ENCODE results near the gene HDAC9.

HDAC9 gene

DNA sequence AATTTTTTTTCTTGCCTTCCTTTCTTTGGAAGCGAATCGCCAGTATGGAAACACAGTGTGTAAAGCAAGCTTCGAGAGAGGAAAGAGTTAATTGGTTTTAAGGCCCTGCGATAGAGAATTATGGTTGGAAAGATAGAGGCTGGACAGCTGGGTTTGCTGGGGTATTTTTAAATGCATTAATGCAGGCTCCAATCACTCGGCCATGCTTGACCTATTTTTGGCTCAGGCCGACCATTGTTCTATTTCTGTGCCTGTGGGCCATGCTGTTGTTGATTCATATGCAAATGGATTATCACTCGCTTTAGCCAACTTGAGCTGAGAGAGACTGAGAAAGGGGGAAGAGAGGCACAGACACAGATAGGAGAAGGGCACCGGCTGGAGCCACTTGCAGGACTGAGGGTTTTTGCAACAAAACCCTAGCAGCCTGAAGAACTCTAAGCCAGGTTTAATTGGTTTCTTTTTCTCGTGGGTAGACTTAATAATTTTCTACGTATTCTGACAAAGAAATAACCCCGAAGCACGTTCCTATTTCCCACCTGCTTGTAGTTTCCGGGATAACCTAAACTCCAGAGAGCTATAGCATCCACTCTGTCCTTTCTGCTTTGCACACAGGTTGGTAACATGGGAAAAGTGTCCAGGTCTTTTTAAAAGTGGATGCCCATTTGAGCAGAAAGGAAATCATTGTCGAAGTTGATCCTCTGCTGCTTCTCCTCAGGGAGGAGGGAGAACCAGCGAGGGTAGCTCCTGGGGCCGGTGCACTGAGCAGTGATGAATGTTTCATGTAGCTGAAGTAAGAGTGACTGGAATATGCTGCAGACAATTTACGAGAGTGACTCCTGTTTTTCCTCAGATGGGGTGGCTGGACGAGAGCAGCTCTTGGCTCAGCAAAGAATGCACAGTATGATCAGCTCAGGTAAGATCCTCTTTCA lies at the start of gene HDAC9:
Gene HDAC9, plus strand, starts transcription at position 338 of the 929 bp plus-strand sequence. Its CDS starts 554 bp downstream, at position 892.
- Mint-ChIP-seq H3K4me1 (ENCODE audit: low read depth) (peaks cover 25% of the 10 kb centered on the region), H3K36me3 (ENCODE audit: low read depth) (peaks cover 3% of the 10 kb centered on the region), H3K27ac (peak within 1 kb of the TSS; percentile 74), H3K27me3 (peaks cover 4% of the 10 kb centered on the region), H3K4me3 (peak within 1 kb of the TSS; percentile 73), H3K9me3 (no peaks in the 10 kb centered on the region)

DNA sequence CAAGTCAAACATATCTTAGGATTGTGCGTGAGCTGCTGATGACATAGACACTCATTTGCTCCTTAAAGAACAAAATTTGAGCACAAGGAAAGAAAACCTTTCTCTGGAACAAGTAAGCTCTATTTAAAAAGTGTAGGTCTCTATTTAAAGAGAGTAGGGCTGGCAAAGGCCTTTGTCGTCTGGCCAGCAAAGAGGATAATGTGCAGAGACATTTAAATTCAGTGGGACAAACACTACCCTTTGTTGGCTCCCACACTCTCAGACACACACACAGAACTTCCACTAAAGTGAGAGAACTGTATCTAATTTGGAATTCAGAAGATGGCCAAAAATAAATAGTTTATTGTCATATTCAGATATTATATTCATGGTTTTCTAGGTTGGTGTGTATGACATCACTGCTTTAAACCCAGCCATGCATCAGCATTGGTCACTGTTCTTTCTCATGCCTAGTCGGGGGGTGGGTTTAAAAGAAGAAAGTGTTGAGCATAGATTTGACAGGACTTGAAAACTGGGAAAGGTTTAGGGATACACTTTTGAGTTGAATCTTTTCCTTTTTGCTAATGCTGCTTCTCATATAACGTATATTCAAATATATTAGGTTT lies 49.5 kb upstream of the HDAC9 start:
- no peak overlapping the region for H3K4me3 Mint-ChIP-seq
- H3K4me1 Mint-ChIP-seq (ENCODE audit: low read depth), result no peaks in the 10 kb centered on the region
- no peaks in the 10 kb centered on the region for H3K36me3 Mint-ChIP-seq (ENCODE audit: low read depth)
- H3K9me3 Mint-ChIP-seq, result no peaks in the 10 kb centered on the region
- H3K27me3 Mint-ChIP-seq, result no peaks in the 10 kb centered on the region
- no peak overlapping the region for H3K27ac Mint-ChIP-seq

DNA sequence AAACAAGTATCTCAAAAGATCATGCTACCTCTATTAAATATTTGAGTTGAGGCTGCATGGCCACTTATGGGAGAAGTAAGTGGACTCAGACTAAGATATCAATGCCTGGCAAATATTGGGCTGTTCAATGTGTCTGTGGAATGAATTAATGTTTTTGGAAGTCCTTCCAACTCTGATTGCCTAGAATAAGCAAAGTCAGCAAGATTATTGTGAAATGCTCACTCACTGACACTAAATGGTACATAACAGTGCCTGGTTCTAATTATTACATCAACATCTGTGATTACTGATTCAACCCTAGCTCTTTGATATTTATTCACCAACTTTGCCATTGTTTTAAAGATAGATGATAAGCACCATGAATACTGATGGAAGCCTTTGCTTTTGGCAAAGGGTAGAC lies 45.5 kb upstream of the HDAC9 start:
- H3K27ac Mint-ChIP-seq, result no peak overlapping the region
- H3K36me3 Mint-ChIP-seq (ENCODE audit: low read depth), result no peaks in the 10 kb centered on the region
- no peaks in the 10 kb centered on the region for H3K27me3 Mint-ChIP-seq
- H3K4me1 Mint-ChIP-seq (ENCODE audit: low read depth), result no peaks in the 10 kb centered on the region
- H3K9me3 Mint-ChIP-seq, result no peaks in the 10 kb centered on the region
- H3K4me3 Mint-ChIP-seq, result no peak overlapping the region

DNA sequence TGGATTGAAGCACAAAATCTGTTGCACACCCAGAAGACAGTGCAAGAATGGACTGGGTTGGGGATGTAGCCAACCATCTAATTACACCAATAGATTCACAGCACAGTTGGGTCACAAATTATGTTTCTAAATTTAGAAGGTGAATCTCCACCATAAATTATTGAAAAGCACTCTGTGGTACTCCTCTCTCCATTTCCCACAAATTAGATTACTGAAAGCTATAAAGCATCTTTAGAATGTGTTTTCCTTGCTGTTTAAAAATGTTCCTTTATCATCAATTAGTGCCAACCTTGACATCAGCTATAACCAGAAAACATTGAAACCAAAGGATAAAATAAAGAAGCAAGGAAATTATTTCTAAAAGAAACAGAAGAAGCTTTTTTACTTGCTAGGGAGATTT lies 39.9 kb upstream of the HDAC9 start:
- Mint-ChIP-seq H3K27me3 (no peaks in the 10 kb centered on the region), H3K4me3 (no peak overlapping the region), H3K27ac (no peak overlapping the region), H3K9me3 (no peaks in the 10 kb centered on the region), H3K4me1 (ENCODE audit: low read depth) (peaks cover 3% of the 10 kb centered on the region), H3K36me3 (ENCODE audit: low read depth) (no peaks in the 10 kb centered on the region)

DNA sequence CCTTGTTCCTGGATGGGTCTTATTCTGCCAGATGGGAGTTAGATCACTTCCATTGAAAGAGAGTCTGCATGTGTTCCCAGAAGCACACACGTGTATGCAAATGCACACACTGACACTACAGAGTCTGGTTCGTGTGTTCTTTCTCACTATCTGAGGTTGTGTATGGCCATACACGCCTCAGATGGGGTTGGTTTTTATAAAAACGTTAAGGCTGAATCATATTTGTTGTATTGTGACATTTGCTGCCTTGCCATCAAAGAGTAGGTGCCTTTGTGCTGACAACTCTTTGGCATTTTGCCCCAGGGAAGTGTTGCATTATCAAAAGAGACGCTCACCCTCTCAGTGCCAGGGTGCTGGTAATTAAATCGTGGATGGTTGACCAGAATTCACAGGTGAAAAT lies 37.7 kb upstream of the HDAC9 start:
- no peak overlapping the region for H3K4me3 Mint-ChIP-seq
- no peaks in the 10 kb centered on the region for H3K9me3 Mint-ChIP-seq
- peaks cover 10% of the 10 kb centered on the region for H3K4me1 Mint-ChIP-seq (ENCODE audit: low read depth)
- H3K27me3 Mint-ChIP-seq, result no peaks in the 10 kb centered on the region
- no peaks in the 10 kb centered on the region for H3K36me3 Mint-ChIP-seq (ENCODE audit: low read depth)
- H3K27ac Mint-ChIP-seq, result no peak overlapping the region

DNA sequence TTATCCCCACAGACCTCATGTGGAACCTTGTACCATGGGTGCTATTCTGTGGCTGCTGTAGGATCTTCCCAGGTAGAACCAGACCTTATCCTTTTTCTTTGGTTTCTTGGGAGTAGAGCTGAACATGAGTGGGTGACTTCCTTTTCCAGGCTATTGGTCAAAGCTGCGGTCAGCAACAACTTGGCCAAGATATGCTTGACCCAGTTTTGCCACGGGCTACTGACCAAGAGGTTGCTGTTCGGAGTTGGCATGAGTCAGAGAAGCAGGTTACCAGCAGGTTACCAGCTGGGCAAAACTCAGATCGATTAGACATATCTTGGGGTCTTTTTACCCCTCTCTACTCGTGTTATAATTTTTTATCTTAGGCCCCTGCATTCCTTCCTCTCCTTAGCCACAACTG lies 36.7 kb upstream of the HDAC9 start:
- Mint-ChIP-seq H3K9me3 (no peaks in the 10 kb centered on the region), H3K27ac (no peak overlapping the region), H3K27me3 (no peaks in the 10 kb centered on the region), H3K4me1 (ENCODE audit: low read depth) (peaks cover 10% of the 10 kb centered on the region), H3K4me3 (no peak overlapping the region), H3K36me3 (ENCODE audit: low read depth) (no peaks in the 10 kb centered on the region)

DNA sequence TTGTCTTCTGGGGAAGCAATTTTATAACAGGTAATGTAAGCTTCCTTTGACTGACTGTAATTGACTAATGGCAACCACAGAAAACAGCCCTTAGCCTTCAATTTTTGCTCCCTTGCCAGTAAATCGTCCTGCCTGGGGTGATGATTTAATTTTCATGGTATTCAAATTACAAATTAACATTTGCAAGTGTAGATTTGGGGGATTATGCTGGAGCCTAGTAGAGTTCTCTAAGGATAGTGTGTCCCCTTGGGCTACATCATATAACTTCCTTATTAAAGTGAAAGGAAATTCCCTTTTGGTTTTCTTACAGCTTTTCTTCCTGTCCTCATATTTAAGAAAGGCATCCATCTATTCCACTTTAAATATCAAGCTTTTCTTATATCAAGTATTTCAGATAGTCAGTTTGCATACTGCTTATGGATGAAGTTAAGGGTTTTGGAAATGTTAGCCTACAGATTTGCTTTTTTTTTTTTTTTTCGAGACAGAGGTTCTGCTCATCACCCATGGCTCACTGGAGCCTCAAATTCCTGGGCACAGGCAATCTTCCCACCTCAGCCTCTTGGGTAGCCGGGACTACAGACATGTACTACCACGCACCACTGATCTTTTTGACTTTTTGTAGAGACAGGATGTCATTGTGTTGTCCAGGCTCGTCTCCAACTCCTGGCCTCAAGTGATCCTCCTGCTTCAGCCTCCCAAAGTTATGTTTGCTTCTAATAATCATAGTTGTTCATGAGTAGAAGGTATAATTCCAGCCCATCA lies 35.9 kb upstream of the HDAC9 start:
- Mint-ChIP-seq H3K4me3 (no peak overlapping the region), H3K36me3 (ENCODE audit: low read depth) (no peaks in the 10 kb centered on the region), H3K27ac (no peak overlapping the region), H3K27me3 (no peaks in the 10 kb centered on the region), H3K4me1 (ENCODE audit: low read depth) (peaks cover 10% of the 10 kb centered on the region), H3K9me3 (no peaks in the 10 kb centered on the region)

DNA sequence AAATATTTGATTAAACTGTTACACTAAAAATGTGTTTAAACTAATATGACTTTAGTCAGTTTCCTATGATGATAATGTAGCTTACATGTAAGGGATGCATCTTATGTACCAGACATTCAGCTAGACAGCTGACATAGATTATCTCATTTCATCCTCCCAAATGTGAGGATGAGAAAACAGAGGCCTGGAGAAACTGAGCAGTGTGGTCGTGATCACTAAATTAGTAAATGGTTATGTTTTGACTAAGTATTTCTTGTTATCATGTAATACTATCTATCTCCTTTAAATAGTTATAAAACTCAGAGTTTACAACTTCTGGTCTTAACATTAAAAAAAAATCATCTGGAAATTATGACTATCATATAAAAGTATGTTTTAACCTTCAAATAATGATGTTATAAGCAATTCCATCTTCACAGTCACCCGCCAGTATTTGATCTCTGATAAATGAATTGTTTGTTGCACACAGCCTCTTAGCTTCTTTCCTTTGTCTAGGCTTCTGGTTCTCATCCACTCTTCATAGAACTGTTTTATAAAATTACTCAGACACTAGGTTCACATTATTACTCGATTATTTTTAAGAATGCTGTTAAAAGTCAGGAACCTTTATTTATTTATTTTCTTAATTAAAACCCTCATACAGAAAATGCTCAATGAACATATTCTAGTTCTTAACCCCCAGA lies 33.6 kb upstream of the HDAC9 start:
- no peak overlapping the region for H3K27ac Mint-ChIP-seq
- H3K9me3 Mint-ChIP-seq, result no peaks in the 10 kb centered on the region
- H3K27me3 Mint-ChIP-seq, result no peaks in the 10 kb centered on the region
- H3K4me1 Mint-ChIP-seq (ENCODE audit: low read depth), result peaks cover 10% of the 10 kb centered on the region
- no peak overlapping the region for H3K4me3 Mint-ChIP-seq
- no peaks in the 10 kb centered on the region for H3K36me3 Mint-ChIP-seq (ENCODE audit: low read depth)

DNA sequence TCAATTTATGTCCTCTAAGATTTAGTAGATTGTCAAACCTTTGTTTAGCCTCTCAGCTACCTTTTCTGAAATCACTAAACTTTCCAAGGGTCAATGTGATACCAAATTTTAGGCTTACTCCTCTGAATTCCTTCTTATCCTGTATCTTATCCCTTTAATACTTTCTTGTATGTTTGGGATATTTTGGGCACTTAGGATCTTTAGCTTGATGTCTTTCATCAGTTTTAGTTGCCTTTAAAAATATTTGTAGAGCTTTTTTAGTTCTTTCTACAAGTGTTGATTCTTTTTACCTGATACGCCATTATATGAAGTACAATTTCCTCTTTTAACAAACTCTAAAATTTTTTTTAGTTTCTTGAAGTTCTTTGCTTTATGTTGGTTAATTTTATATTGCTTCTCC lies 30.7 kb upstream of the HDAC9 start:
- Mint-ChIP-seq H3K27me3 (no peaks in the 10 kb centered on the region), H3K27ac (no peak overlapping the region)

DNA sequence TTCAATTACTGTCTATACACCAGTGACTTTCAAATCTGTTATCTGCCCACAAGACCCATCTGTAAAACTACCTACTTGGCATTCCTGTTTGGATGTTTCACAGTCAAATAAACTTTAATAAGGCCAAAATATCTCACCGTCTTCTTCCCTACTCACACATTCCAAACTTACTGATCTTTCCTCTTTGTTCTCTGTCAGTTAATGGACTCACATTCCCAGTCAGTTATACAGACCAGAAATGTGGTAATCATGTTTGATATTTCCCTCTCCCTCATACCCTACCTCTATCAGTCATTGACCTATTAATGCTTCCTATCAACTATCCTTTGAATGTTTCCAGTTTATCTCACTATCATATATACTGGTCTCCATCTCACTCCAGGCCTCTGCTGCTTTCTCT lies 28.5 kb upstream of the HDAC9 start:
- Mint-ChIP-seq H3K4me1 (ENCODE audit: low read depth) (peaks cover 2% of the 10 kb centered on the region), H3K9me3 (no peaks in the 10 kb centered on the region), H3K4me3 (no peak overlapping the region), H3K36me3 (ENCODE audit: low read depth) (no peaks in the 10 kb centered on the region), H3K27me3 (no peaks in the 10 kb centered on the region), H3K27ac (no peak overlapping the region)

More for the DNA sequence above, 30.7 kb upstream of the HDAC9 start:
- no peak overlapping the region for H3K4me3 Mint-ChIP-seq
- peaks cover 7% of the 10 kb centered on the region for H3K4me1 Mint-ChIP-seq (ENCODE audit: low read depth)
- no peaks in the 10 kb centered on the region for H3K36me3 Mint-ChIP-seq (ENCODE audit: low read depth)
- no peaks in the 10 kb centered on the region for H3K9me3 Mint-ChIP-seq

DNA sequence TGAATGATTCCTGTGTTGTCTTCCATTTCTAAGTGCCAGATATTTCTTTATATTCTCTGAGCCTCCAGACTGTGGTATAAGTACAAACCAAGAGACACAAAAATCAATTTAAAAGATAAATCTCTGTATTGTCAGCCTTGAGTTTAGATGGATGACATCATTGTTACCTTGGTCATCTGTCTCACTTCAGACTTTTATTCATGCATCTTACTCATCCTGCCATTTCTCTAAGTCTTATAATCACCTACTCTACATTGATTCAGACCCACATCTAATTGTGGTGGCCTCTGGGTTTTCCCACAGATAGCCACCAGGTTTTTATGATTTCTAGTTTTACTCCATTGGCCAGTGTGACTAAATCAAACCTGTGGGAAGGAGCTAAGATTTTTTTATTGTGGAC lies 26.8 kb upstream of the HDAC9 start:
- Mint-ChIP-seq H3K4me3 (no peak overlapping the region), H3K27ac (no peak overlapping the region), H3K36me3 (ENCODE audit: low read depth) (no peaks in the 10 kb centered on the region), H3K9me3 (no peaks in the 10 kb centered on the region), H3K27me3 (no peaks in the 10 kb centered on the region), H3K4me1 (ENCODE audit: low read depth) (no peaks in the 10 kb centered on the region)

DNA sequence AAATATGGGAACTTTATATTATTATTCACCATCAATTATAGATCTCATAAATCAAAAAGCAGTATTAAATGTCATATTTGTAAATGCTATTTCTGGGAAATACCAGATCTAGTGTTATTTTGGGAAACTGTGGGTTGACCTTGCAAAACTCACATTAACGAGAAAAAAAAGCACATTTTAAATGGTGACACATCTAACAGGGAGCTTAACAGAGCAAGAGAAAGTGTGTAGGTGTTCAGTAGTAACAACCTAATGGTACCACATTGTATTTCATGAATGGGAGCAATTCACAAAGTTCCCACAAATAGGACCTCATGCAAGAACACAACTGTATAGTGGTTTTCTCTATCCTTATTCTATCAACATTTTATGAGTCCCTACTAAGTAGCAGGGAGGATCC lies 26.2 kb upstream of the HDAC9 start:
- no peak overlapping the region for H3K27ac Mint-ChIP-seq
- no peaks in the 10 kb centered on the region for H3K9me3 Mint-ChIP-seq
- H3K36me3 Mint-ChIP-seq (ENCODE audit: low read depth), result no peaks in the 10 kb centered on the region
- H3K4me1 Mint-ChIP-seq (ENCODE audit: low read depth), result no peaks in the 10 kb centered on the region
- no peak overlapping the region for H3K4me3 Mint-ChIP-seq
- no peaks in the 10 kb centered on the region for H3K27me3 Mint-ChIP-seq

DNA sequence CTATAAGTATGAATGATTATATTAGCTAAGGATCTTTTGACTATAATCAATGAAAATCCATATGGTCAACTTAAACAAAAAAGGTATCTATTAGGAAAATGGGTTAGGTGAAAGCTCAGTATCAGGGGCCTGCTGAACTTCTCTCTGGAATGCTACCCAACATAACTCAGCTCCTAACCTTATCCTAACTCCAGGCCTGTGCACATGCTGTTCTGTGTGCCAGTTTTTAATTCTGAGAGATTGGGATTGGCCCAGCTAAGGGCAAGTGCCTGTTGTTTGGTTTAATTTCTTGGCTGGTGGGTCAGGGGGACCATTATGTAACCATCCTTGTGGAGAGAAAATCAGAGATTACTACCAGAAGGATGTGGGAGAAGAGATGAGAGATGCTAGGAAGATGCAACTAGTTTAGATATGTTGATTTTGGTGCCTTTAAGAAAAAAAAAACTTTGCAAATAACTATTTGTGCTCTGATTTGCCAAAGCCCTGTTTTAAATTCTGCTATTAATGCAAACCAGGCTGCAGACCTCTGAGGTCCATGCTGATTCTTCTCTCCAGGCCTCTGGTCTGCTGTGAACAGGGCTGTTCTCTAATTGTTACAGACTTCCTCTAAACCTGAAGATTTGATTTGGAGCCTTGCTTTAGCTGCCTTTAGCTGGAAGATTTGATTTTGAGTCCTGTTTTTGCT lies 23.9 kb upstream of the HDAC9 start:
- Mint-ChIP-seq H3K9me3 (no peaks in the 10 kb centered on the region), H3K36me3 (ENCODE audit: low read depth) (no peaks in the 10 kb centered on the region), H3K4me1 (ENCODE audit: low read depth) (no peaks in the 10 kb centered on the region), H3K27ac (no peak overlapping the region), H3K4me3 (no peak overlapping the region), H3K27me3 (no peaks in the 10 kb centered on the region)

DNA sequence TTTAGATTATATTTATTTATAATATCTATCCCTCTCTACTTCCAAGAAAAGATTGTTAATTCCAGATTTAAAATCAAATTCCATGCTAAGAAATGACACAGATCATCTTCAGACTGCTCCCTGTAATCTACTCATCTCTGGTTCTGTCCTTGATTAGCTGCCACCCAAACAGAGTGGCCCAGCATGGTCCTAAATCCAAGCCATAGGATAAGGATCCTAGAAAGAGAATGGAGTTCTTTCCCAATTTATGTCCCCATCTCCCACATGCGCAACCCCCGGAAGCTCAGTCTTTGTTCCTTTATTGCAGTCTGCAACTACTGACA lies 23.4 kb upstream of the HDAC9 start:
- Mint-ChIP-seq H3K9me3 (no peaks in the 10 kb centered on the region), H3K27me3 (no peaks in the 10 kb centered on the region), H3K4me3 (no peak overlapping the region), H3K27ac (no peak overlapping the region), H3K36me3 (ENCODE audit: low read depth) (no peaks in the 10 kb centered on the region), H3K4me1 (ENCODE audit: low read depth) (no peaks in the 10 kb centered on the region)

Measured in stimulated activated naive CD8-positive, alpha-beta T cell treated with anti-CD3 and anti-CD28 coated beads, Interleukin-15, Interleukin-2, amounts not matched to agents 100 ng/mL and 50 ng/mL, for 24 hours (primary cell).